ENCODE data around the gene FGFR2. TPM values are rescaled to one million over a fixed set of nuclear protein-coding genes. Genes with fewer than 3 reads are reported as not detected.

Gene FGFR2
- total RNA-seq, 1 donor from 2014 or later, result 11.8 TPM

- Histone ChIP-seq H3K27me3 (ENCODE audit: insufficient read depth, low read length) (peaks cover 3% of the 10 kb centered on the region), H3K9me3 (ENCODE audit: insufficient read depth, low read depth, low read length) (no peaks in the 10 kb centered on the region), H3K36me3 (ENCODE audit: insufficient read depth, low read length) (no peaks in the 10 kb centered on the region), H3K79me2 (ENCODE audit: insufficient read depth, low read length) (no peaks in the 10 kb centered on the region), H3K9ac (ENCODE audit: low read length) (no peak overlapping the region), H4K20me1 (ENCODE audit: insufficient read depth, low read length) (no peaks in the 10 kb centered on the region), H3K4me1 (ENCODE audit: insufficient read depth, low read length) (no peaks in the 10 kb centered on the region), H3K27ac (ENCODE audit: low read depth, low read length) (no peak overlapping the region), H2AFZ (ENCODE audit: low read depth, low read length) (no peak overlapping the region), H3K4me3 (ENCODE audit: insufficient read depth, low read depth, low read length) (no peak overlapping the region), H3K4me2 (ENCODE audit: low read length) (no peak overlapping the region)
- no peak overlapping the region for H3K4me3 Mint-ChIP-seq (ENCODE audit: unreplicated experiment)
- no peak for DNase-seq (ENCODE audit: low read depth)
- peaks cover 6% of the 10 kb centered on the region for H3K27me3 Mint-ChIP-seq (ENCODE audit: low read depth, unreplicated experiment)
- no peaks in the 10 kb centered on the region for H3K9me3 Mint-ChIP-seq (ENCODE audit: unreplicated experiment)
- H3K36me3 Mint-ChIP-seq (ENCODE audit: low read depth, unreplicated experiment), result no peaks in the 10 kb centered on the region
- peaks cover 10% of the 10 kb centered on the region for H3K4me1 Mint-ChIP-seq (ENCODE audit: low read depth, unreplicated experiment)
- FAIRE-seq, result no peak
- no peak overlapping the region for H3K27ac Mint-ChIP-seq (ENCODE audit: unreplicated experiment)
- TF ChIP-seq CTCF (IDR thresholded peaks at IDR 0.05; ENCODE audit: insufficient read depth, low read depth, low read length) (no peak), EZH2 (IDR thresholded peaks at IDR 0.05; ENCODE audit: insufficient read depth, low read length) (no peak)
These were observed 33.3 kb upstream of the FGFR2 start for GRCh38 chr10:121631365-121632029.

- Mint-ChIP-seq H3K4me3 (ENCODE audit: unreplicated experiment) (no peak overlapping the region), H3K9me3 (ENCODE audit: unreplicated experiment) (no peaks in the 10 kb centered on the region), H3K27me3 (ENCODE audit: low read depth, unreplicated experiment) (peaks cover 13% of the 10 kb centered on the region), H3K27ac (ENCODE audit: unreplicated experiment) (no peak overlapping the region), H3K4me1 (ENCODE audit: low read depth, unreplicated experiment) (peaks cover 10% of the 10 kb centered on the region), H3K36me3 (ENCODE audit: low read depth, unreplicated experiment) (no peaks in the 10 kb centered on the region)
- Histone ChIP-seq H3K27ac (ENCODE audit: low read depth, low read length) (no peak overlapping the region), H3K9ac (ENCODE audit: low read length) (no peak overlapping the region), H4K20me1 (ENCODE audit: insufficient read depth, low read length) (no peaks in the 10 kb centered on the region), H3K79me2 (ENCODE audit: insufficient read depth, low read length) (no peaks in the 10 kb centered on the region), H3K4me1 (ENCODE audit: insufficient read depth, low read length) (no peaks in the 10 kb centered on the region), H3K4me3 (ENCODE audit: insufficient read depth, low read depth, low read length) (no peak overlapping the region), H3K27me3 (ENCODE audit: insufficient read depth, low read length) (peaks cover 3% of the 10 kb centered on the region), H3K4me2 (ENCODE audit: low read length) (no peak overlapping the region), H2AFZ (ENCODE audit: low read depth, low read length) (no peak overlapping the region), H3K36me3 (ENCODE audit: insufficient read depth, low read length) (no peaks in the 10 kb centered on the region), H3K9me3 (ENCODE audit: insufficient read depth, low read depth, low read length) (no peaks in the 10 kb centered on the region)
- no peak for FAIRE-seq
- TF ChIP-seq EZH2 (IDR thresholded peaks at IDR 0.05; ENCODE audit: insufficient read depth, low read length), result no peak
- no peak for DNase-seq (ENCODE audit: low read depth)
These were observed 30.6 kb upstream of the FGFR2 start for GRCh38 chr10:121628859-121629258.

GRCh38 chr10:121627876-121628581 lies 29.8 kb upstream of the FGFR2 start:
- Mint-ChIP-seq H3K4me3 (ENCODE audit: unreplicated experiment) (no peak overlapping the region), H3K4me1 (ENCODE audit: low read depth, unreplicated experiment) (peaks cover 7% of the 10 kb centered on the region), H3K36me3 (ENCODE audit: low read depth, unreplicated experiment) (no peaks in the 10 kb centered on the region), H3K27ac (ENCODE audit: unreplicated experiment) (peak overlapping the region; percentile 17), H3K9me3 (ENCODE audit: unreplicated experiment) (no peaks in the 10 kb centered on the region), H3K27me3 (ENCODE audit: low read depth, unreplicated experiment) (peaks cover 13% of the 10 kb centered on the region)
- H3K4me3 ChIP-seq (ENCODE audit: insufficient read depth, low read depth, low read length), result no peak overlapping the region
- no peaks in the 10 kb centered on the region for H4K20me1 ChIP-seq (ENCODE audit: insufficient read depth, low read length)
- no peaks in the 10 kb centered on the region for H3K4me1 ChIP-seq (ENCODE audit: insufficient read depth, low read length)
- H3K9ac ChIP-seq (ENCODE audit: low read length), result no peak overlapping the region
- H3K36me3 ChIP-seq (ENCODE audit: insufficient read depth, low read length), result no peaks in the 10 kb centered on the region
- H3K27ac ChIP-seq (ENCODE audit: low read depth, low read length), result no peak overlapping the region
- no peaks in the 10 kb centered on the region for H3K79me2 ChIP-seq (ENCODE audit: insufficient read depth, low read length)
- H3K27me3 ChIP-seq (ENCODE audit: insufficient read depth, low read length), result peaks cover 3% of the 10 kb centered on the region
- DNase-seq (ENCODE audit: low read depth), result peak; percentile 18
- peak overlapping the region; percentile 53 for H3K4me2 ChIP-seq (ENCODE audit: low read length)
- FAIRE-seq, result no peak
- H2AFZ ChIP-seq (ENCODE audit: low read depth, low read length), result no peak overlapping the region
- no peak for TF ChIP-seq EZH2 (IDR thresholded peaks at IDR 0.05; ENCODE audit: insufficient read depth, low read length)
- no peak for TF ChIP-seq CTCF (IDR thresholded peaks at IDR 0.05; ENCODE audit: insufficient read depth, low read depth, low read length)
- H3K9me3 ChIP-seq (ENCODE audit: insufficient read depth, low read depth, low read length), result no peaks in the 10 kb centered on the region

Measured in astrocyte (in vitro differentiated cells and primary cell).